Measurements from ENCODE around the gene CALR.

GRCh38 chr19:12913851-12914690, 24.3 kb upstream of the CALR start:
- TF ChIP-seq CTCF (conservative IDR thresholded peaks at IDR 0.05) = no peak
- no peak for TF ChIP-seq ZFX (IDR thresholded peaks at IDR 0.05)

Data from C4-2B (cell line).